Retinal pigment epithelial cell (primary cell): ENCODE results near the gene PRKG1.

Source experiments
- DNase-seq: peaks from one replicate; pipeline ENCODE4 v3.0.0-alpha.2; 2010; ENCODE audit warnings: low read depth
- H3K4me3 ChIP-seq: 2 replicates; pipeline ENCODE4 v1.5.1; 2011; ENCODE audit warnings: mild to moderate bottlenecking, low read length, control low read depth, moderate library complexity
- TF ChIP-seq, protein P1 (sequence below): conservative IDR thresholded peaks from 2 replicates; pipeline ENCODE4 v1.5.1; 2011; ENCODE audit warnings: low read depth, low read length, control low read depth, inconsistent platforms

The PRKG1 gene

DNA sequence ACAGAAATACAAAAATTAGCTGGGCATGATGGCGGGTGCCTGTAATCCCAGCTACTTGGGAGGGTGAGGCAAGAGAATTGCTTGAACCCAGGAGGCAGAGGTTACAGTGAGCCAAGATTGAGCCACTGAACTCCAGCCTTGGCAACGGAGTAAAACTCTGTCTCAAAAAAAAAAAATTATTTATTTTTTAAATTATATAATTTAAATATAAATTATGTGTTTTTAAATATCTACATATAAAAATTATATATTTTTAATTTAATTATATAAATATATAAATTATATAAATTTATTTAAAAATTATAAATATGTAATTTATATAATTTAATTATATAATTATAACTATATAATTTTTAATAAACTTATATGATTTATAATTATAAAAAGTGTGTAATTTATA is 51.2 kb downstream of the PRKG1 start:
- TF ChIP-seq, protein P1, sequence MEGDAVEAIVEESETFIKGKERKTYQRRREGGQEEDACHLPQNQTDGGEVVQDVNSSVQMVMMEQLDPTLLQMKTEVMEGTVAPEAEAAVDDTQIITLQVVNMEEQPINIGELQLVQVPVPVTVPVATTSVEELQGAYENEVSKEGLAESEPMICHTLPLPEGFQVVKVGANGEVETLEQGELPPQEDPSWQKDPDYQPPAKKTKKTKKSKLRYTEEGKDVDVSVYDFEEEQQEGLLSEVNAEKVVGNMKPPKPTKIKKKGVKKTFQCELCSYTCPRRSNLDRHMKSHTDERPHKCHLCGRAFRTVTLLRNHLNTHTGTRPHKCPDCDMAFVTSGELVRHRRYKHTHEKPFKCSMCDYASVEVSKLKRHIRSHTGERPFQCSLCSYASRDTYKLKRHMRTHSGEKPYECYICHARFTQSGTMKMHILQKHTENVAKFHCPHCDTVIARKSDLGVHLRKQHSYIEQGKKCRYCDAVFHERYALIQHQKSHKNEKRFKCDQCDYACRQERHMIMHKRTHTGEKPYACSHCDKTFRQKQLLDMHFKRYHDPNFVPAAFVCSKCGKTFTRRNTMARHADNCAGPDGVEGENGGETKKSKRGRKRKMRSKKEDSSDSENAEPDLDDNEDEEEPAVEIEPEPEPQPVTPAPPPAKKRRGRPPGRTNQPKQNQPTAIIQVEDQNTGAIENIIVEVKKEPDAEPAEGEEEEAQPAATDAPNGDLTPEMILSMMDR = no peak
- DNase-seq = no peak
- no peak overlapping the region for H3K4me3 ChIP-seq

DNA sequence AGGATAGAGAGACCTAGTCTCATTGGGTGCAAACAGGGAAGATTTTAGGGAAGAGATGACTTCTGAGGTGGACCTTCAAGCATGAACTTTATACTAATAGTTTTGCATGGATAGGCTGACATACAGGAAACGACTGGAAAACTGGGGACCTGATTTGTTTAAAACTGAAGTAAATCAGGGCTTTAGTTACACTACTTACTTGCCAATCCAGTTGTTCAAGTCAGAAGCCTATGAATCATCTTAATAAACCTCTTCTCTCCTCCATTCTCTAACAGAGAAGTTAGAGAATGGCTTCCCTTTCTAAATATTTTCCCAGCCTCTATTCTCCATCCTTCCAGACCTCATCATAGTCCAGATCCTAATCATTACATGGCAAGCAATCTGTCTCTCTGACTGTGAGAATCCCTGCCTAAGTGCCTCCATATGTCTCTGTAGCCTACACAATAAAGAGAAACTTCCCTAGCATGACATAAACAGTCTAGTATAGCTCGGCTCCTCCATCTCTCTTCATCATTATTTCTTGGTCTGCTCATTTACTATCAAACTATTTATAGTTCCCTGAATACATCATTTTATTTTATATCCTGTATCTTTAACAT is 55.8 kb downstream of the PRKG1 start:
- no peak overlapping the region for H3K4me3 ChIP-seq
- TF ChIP-seq, protein P1 = no peak
- DNase-seq = no peak

DNA sequence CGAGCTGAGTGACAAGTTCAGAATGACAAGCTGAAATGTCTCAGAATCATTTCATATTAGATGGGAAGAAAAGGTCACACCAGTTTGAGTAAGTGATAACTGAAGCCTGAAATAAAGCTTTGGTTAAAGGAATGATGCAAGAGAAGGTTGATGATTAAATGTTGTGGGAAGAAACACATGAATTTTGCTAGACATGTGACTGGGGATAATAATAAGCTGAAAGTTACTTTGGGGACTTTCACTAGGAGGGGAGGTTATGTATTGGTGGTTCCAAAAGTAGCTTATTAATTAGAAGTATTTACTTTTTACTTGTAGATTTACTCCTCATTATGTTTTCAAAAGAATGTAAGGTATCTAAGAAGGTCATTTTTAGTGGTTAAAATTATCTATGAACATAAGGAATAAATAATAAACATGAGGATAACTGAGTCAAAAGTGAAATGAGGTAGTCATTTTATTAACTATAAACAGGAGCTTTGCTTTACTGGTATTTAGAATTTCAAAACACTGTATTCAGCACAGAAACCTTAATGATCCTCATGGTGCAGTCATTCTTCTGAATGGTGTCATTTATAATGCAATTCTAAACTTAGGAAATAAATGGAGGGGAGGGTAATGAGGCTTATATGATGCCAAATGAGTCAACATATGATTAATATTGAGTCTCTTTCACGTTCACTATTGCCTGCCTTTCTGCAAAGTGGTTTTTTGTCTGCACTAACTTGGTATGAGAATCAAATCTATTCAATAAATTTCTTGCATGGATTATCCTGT is 63.7 kb downstream of the PRKG1 start:
- TF ChIP-seq, protein P1 = no peak
- DNase-seq = no peak
- H3K4me3 ChIP-seq = no peak overlapping the region

DNA sequence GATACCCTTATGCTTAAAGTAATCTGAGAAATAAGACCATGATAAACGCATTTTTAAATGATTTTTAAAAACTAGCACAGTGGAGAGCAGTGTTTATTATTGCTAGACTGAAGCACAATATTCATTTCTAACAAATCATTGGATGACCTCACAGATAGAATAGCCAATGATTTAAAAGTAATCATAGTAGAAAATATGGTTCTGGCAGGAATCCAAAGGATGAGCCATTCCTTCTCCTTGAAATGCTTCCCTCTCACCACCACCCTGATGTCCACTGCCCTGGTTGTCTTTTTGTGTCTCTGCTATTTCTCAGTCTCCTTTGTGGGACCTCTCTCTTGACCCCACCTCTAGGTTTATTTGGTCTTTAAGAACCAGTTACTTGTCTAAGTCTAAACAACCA is 64.9 kb downstream of the PRKG1 start:
- TF ChIP-seq, protein P1 = no peak
- H3K4me3 ChIP-seq = no peak overlapping the region
- DNase-seq = no peak

DNA sequence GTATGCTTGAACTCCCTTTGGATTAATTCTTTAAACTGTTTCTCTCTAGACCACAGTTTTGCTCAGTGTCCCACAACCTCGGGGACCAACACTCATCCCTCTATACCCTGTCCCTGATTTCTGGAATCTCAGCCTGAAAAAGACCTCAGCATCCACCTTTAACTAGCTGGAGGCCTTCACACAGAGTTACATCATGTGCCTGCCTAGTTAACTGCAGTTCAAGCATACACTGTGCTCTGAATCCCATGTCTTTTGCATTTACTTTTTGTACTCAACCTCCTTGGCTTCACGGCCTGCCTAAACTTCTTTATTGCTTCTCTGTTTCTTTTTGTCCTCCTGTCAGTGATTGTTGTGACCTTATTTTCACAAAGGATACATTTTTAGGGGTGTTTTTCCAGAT is 66.7 kb downstream of the PRKG1 start:
- no peak overlapping the region for H3K4me3 ChIP-seq
- TF ChIP-seq, protein P1 = no peak
- DNase-seq = no peak

DNA sequence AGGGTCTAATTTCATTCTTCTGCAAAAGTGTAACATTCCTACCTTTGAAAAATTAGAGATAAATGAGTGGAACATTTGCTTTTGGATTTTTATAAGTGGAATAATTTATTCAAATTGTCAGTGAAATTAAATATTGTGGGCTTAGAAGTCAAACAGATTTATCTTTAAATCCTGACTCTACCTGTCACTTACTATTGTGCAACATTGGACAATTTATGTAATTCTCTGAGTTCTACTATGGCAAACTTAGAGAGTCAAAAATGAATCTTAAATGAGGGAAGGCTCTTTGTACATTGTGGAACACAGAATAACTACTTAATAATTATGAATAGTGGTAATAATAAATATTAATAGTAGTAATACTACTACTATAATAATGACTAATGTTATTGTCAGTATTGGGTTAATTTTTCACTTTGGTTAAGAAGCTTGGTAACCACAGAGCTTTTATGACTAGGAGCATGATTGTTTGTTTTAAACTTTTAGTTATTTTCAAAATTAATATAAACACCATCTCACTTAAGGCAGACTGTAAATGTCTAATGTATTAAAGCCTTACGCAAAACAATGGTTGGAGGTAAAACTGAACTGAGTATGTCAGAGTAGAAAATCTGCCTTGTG is 70.0 kb downstream of the PRKG1 start:
- TF ChIP-seq, protein P1 = no peak
- H3K4me3 ChIP-seq = no peak overlapping the region
- DNase-seq = no peak

DNA sequence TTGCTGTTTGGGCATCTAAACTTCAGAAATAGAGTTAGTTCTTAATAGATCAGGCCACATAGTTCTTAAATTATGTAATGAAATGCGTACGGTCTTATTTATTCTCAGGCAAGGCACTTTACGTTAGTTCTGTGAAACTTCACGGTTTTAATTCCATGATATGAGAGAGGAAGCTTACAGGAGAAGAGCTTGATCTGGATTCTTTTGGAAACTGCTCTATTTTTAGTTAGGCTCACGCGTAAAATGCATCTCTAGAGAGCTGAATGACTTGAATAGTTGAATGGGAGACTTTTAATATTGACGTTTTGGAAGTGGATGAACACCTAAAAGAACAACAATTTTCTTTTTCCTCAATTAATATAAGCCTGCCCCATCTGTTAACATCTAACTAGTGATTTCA is 71.1 kb downstream of the PRKG1 start:
- H3K4me3 ChIP-seq = no peak overlapping the region
- TF ChIP-seq, protein P1 = no peak
- DNase-seq = no peak
